ENCODE results near the gene STOML1. TPM values are rescaled to one million over a fixed set of nuclear protein-coding genes. Genes with fewer than 3 reads are reported as not detected.
A peak's percentile ranks its signal among the peaks of the same experiment; 100 is the strongest.

STOML1 gene
- polyA plus RNA-seq, 3 donors, result 3.8 to 5.1 (median 4.7) TPM

DNA sequence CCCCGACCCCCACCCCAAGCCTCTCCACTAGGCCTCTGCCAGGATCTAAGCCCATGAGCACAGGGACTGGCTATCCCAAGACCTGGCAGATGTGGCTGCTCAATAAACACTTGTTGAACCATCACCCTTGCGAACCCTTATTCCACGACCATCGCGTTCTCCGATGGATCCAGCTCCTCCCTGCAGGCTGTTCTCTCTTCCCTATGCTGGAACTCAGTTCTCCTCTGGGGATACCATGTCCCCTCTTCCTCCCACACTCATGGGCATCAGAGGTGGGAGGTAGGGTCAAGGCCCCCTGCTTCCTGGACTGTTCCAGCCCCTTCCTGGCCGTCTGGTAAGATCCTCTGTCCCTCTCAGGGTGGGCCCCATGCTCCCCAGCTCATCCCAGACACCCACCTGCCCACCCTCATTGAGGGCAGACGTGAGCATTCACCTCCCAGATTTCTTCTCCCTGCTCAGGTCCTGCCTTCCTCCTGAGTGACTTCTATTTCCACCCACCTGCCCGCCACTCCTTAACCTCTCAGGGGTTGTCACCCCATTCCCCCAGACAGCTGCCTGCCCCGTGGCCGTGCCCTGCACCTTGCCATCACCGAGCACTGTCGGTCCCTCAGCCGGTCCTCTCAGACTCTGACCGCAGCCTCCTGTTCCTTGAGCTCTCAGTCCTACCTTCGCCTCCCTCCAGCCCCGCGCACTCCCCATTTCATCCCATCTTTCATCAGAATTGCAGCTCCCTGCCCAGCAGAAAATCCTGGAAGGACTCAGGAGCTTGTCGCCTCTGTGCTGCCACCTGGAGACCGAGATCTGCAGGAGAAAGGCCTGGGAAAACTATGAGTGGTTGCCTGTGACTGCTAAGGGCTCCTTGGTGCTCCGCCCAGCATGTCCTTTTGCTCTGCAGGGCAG lies 44.4 kb upstream of the STOML1 start:
- Mint-ChIP-seq H3K27ac (peak overlapping the region in 4 of 7 donors; percentile 22 to 74 (median 64)), H3K36me3 (peaks cover 62 to 71% of the 10 kb centered on the region in 2 donors), H3K27me3 (ENCODE audit: low read depth in 3 of 3) (peaks cover 0 to 4% (median 0%) of the 10 kb centered on the region in 3 donors), H3K9me3 (peaks cover 0 to 3% (median 0%) of the 10 kb centered on the region in 7 donors), H3K4me3 (no peak overlapping the region), H3K4me1 (peaks cover 3% of the 10 kb centered on the region)
- Histone ChIP-seq H3K79me2 (ENCODE audit: insufficient read depth, low read length) (no peaks in the 10 kb centered on the region), H4K20me1 (ENCODE audit: insufficient read depth, low read length) (peaks cover 21% of the 10 kb centered on the region), H3K36me3 (replicated peaks in 1 of 2; ENCODE audit: control insufficient read depth in 1 of 2, insufficient read depth in 2 of 2, low read length in 2 of 2) (peaks cover 57 to 72% of the 10 kb centered on the region in 2 donors), H2AFZ (ENCODE audit: insufficient read depth, low read depth, low read length, poor library complexity, severe bottlenecking) (no peak overlapping the region), H3K4me2 (replicated peaks; ENCODE audit: extremely low read depth, low read length, poor library complexity, severe bottlenecking) (no peak overlapping the region), H3K9me3 (replicated peaks in 1 of 2; ENCODE audit: control insufficient read depth in 1 of 2, insufficient read depth in 1 of 2, low read length in 2 of 2) (no peaks in the 10 kb centered on the region), H3K4me1 (ENCODE audit: control insufficient read depth in 1 of 2, insufficient read depth in 2 of 2, low read length in 2 of 2) (no peaks in the 10 kb centered on the region), H3K27me3 (ENCODE audit: control insufficient read depth in 2 of 2, insufficient read depth in 2 of 2, low read length in 2 of 2) (no peaks in the 10 kb centered on the region), H3K4me3 (replicated peaks in 1 of 3; ENCODE audit: low read depth in 2 of 3, low read length in 3 of 3) (no peak overlapping the region), H3K27ac (ENCODE audit: low read depth in 1 of 2, low read length in 2 of 2) (no peak overlapping the region), H3K9ac (ENCODE audit: insufficient read depth, low read length, poor library complexity, severe bottlenecking) (no peak overlapping the region)
- 94% methylated on average over 14 of the region's 21 CpGs for WGBS (ENCODE audit: insufficient coverage)
- TF ChIP-seq, protein P1, sequence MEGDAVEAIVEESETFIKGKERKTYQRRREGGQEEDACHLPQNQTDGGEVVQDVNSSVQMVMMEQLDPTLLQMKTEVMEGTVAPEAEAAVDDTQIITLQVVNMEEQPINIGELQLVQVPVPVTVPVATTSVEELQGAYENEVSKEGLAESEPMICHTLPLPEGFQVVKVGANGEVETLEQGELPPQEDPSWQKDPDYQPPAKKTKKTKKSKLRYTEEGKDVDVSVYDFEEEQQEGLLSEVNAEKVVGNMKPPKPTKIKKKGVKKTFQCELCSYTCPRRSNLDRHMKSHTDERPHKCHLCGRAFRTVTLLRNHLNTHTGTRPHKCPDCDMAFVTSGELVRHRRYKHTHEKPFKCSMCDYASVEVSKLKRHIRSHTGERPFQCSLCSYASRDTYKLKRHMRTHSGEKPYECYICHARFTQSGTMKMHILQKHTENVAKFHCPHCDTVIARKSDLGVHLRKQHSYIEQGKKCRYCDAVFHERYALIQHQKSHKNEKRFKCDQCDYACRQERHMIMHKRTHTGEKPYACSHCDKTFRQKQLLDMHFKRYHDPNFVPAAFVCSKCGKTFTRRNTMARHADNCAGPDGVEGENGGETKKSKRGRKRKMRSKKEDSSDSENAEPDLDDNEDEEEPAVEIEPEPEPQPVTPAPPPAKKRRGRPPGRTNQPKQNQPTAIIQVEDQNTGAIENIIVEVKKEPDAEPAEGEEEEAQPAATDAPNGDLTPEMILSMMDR (IDR thresholded peaks at IDR 0.05), result no peak
- no peak for DNase-seq
- intact Hi-C loops (cut with micrococcal nuclease), result no loop called here

DNA sequence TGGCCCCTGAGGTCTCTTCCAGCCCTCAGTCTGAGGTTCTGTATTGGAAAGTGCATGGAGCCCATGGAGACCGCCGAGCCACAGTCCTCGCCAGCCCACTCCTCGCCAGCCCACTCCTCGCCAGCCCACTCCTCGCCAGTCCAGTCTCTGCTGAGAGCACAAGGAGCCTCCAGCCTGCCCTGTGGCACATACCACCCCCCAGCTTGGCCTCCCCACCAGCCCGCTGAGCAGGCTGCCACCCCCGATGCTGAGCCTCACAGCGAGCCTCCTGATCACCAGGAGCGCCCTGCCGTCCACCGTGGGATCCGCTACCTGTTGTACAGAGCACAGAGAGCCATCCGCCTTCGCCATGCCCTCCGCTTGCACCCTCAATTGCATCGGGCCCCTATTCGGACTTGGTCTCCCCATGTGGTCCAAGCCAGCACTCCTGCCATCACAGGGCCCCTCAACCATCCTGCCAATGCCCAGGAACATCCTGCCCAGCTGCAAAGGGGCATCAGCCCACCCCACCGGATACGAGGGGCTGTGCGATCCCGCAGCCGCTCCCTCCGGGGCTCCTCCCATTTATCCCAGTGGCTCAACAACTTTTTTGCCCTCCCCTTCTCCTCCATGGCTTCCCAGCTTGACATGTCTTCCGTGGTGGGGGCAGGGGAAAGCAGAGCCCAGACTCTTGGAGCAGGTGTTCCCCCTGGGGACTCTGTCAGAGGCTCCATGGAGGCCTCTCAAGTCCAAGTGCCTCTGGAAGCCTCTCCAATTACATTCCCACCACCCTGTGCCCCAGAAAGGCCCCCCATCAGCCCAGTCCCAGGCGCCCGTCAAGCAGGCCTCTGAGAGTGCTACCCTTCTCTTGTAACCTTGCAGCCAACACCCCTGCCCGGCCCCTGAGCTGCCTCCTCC lies 43.3 kb upstream of the STOML1 start:
- no peaks in the 10 kb centered on the region for H3K27me3 Mint-ChIP-seq (ENCODE audit: low read depth in 3 of 3)
- TF ChIP-seq, protein P1 (IDR thresholded peaks at IDR 0.05), result no peak
- H3K79me2 ChIP-seq (ENCODE audit: insufficient read depth, low read length), result no peaks in the 10 kb centered on the region
- no peaks in the 10 kb centered on the region for H3K27me3 ChIP-seq (ENCODE audit: control insufficient read depth in 2 of 2, insufficient read depth in 2 of 2, low read length in 2 of 2)
- H3K4me3 ChIP-seq (replicated peaks in 1 of 3; ENCODE audit: low read depth in 2 of 3, low read length in 3 of 3), result no peak overlapping the region
- intact Hi-C loops (cut with micrococcal nuclease), result no loop called here
- H3K4me1 ChIP-seq (ENCODE audit: control insufficient read depth in 1 of 2, insufficient read depth in 2 of 2, low read length in 2 of 2), result no peaks in the 10 kb centered on the region
- H2AFZ ChIP-seq (ENCODE audit: insufficient read depth, low read depth, low read length, poor library complexity, severe bottlenecking), result no peak overlapping the region
- peaks cover 0 to 3% (median 0%) of the 10 kb centered on the region in 7 donors for H3K9me3 Mint-ChIP-seq
- DNase-seq, result no peak
- H3K27ac Mint-ChIP-seq, result peak overlapping the region in 2 of 7 donors; percentile 23 to 46
- no peaks in the 10 kb centered on the region for H3K9me3 ChIP-seq (replicated peaks in 1 of 2; ENCODE audit: control insufficient read depth in 1 of 2, insufficient read depth in 1 of 2, low read length in 2 of 2)
- H3K4me3 Mint-ChIP-seq, result no peak overlapping the region
- H3K36me3 Mint-ChIP-seq, result peaks cover 70 to 77% of the 10 kb centered on the region in 2 donors
- WGBS (ENCODE audit: insufficient coverage), result 98% methylated on average over 27 of the region's 28 CpGs
- H3K4me1 Mint-ChIP-seq, result peaks cover 3% of the 10 kb centered on the region
- H3K9ac ChIP-seq (ENCODE audit: insufficient read depth, low read length, poor library complexity, severe bottlenecking), result no peak overlapping the region
- H4K20me1 ChIP-seq (ENCODE audit: insufficient read depth, low read length), result peaks cover 22% of the 10 kb centered on the region
- no peak overlapping the region for H3K27ac ChIP-seq (ENCODE audit: low read depth in 1 of 2, low read length in 2 of 2)
- no peak overlapping the region for H3K4me2 ChIP-seq (replicated peaks; ENCODE audit: extremely low read depth, low read length, poor library complexity, severe bottlenecking)
- H3K36me3 ChIP-seq (replicated peaks in 1 of 2; ENCODE audit: control insufficient read depth in 1 of 2, insufficient read depth in 2 of 2, low read length in 2 of 2), result peaks cover 57 to 70% of the 10 kb centered on the region in 2 donors
